Stimulated activated CD4-positive, alpha-beta T cell treated with anti-CD3 and anti-CD28 coated beads, Interleukin-1b, Interleukin-23, amount 100 ng/mL, for 4 hours (primary cell): ENCODE measurements around the gene CALML3.

Experiments used
- DNase-seq, 2 donors: peaks; one replicate each; pipeline ENCODE4 v3.0.0-alpha.2; 2020; ENCODE audit warnings: low read depth in 2 of 2

Gene CALML3

GRCh38 chr10:5491477-5491876 lies 33.3 kb upstream of the CALML3 start:
- DNase-seq = no peak

DNA sequence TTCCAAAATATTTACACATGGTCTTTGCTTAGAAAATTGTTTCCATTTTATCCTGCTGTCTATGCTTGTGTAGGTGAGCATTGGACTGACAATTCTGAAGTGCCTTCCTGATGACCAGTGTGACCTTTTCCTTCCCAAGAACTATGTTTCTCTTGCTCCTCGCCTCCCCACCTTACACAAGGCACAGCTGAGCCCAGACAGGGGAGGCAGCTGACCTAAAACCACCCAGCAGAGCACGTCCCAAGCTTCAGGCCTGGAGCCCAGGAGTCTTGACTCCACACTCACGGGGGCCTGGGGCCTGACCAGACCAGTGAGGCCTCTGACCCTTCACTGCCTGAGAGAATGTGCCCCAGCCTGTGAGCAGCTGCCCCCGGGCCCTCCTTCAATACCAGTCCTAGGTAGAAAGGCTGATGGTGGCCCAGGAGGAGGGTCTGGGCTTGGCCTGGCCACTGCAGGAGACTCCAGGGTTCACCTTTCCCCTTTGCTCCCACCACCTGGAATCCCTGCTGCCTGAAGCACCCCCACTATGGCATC lies 32.4 kb upstream of the CALML3 start:
- DNase-seq = no peak

- no peak for DNase-seq
These were observed 31.7 kb upstream of the CALML3 start for GRCh38 chr10:5492929-5493576.

DNA sequence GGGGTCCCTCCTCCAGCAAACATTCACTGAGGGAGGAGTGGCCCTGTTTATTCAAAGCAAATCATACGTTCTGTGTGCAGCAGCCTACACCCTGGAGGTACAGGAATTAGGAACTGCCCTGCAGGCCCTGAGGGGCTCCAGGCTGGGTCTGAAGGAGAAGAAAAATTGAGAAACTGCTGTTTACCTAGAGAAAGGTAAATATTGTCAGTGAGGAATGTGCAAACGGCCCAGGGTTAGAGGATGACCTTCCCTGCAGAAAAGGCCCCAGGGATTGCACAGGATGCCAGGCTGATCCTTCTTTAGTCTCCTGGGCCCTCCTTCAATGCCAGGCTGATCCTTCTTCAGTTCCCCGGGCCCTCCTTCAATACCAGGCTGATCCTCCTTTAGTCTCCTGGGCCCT lies 31.1 kb upstream of the CALML3 start:
- DNase-seq = no peak

DNA sequence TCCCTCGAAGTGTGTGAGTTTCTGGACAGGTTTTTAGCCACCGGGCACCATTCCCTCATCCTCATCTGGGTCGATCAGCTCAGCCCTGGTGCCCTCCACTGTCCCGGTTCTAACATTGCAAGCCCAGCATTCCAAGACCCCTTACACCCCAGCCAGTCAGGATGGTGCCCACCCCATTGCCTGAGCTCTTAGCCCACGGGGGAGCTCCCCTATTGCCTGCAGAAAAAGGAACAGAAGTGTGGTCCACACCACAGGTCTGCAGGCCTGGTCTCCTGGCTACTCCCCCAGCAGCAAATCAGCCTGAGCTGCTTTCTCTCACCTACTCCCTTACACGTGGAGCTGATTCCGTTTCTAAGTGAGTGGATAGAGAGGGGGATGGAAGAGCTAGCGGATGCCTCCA lies 30.1 kb upstream of the CALML3 start:
- no peak for DNase-seq

DNA sequence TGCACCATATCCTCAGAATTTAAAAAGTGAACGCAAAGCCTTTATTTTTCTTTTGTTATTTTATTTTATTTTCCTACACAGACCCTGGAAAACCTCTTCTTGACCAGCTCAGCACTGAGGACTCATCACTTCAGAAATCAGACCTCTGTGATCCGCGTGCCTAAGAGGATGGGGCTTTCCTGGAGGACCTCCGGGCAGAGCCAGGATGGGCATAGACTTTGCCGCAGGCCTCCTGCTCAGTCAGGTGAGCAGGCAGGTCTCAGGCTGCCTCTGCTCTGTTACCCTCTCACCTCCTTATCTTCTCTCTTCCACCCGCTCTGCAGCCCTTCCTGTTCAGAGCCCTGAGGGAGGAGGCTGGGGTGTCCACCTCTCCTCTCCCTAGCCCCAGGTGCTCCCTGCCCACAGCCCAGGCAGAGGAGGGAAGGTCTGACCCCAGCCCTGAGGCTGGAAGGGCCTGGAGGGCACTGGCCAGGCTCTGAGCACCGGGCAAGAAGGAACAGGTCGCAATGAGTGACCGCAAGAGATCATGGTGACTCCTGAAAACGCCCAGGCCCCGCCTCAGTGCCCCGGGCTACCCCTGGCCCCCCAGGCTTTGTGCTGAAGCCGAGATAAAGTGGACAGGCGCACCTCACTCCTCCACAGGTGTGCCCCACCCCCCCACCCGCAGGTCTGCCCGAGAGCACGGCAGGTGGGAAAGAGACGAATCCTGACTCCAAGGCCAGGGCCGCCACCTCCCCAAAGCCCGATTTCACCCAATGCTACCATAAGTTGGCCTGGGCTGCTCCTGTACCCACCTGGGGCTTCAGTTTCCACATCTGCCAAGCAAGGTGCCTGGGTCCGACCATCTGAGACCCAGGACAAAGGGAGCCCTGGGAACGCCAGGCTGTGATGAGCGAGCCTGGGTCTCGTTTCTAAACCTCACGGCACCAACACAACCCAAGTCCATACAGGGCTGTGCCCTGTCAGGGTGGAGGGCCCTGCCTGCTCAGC lies 28.2 kb upstream of the CALML3 start:
- no peak for DNase-seq

GRCh38 chr10:5497289-5497688 lies 27.5 kb upstream of the CALML3 start:
- DNase-seq = no peak

DNA sequence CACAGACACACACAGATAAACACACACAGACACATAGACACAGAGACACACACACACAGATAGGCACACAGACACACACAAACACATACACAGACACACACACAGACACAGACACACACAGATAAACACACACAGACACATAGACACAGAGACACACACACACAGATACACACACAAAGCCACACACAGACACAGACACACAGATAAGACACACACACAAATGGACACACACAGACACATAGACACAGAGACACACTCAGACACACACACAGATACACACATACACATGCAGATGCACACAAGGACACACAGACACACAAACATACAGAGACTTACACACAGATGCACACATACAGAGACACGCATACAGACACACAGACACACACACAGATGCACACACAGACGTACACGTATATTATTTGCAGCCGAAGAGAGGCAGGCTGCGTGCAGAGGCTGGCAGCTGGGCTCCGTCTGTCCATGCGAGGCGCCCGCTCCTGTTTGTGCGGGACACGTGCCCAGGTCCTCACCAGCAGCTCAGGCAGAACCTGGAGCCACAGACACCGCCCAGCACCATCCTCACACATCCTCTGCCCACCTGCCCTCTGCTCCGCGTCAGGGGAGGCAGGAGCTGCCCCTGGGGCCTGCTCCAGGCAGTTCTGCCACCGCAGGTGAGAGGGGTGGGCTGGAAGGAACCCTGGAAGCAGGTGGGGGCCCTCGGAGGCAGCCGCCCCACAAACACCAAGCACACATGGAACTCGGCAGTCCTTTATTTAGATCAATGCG lies 26.6 kb upstream of the CALML3 start:
- no peak for DNase-seq

GRCh38 chr10:5498791-5499492 lies 25.8 kb upstream of the CALML3 start:
- DNase-seq = no peak

DNA sequence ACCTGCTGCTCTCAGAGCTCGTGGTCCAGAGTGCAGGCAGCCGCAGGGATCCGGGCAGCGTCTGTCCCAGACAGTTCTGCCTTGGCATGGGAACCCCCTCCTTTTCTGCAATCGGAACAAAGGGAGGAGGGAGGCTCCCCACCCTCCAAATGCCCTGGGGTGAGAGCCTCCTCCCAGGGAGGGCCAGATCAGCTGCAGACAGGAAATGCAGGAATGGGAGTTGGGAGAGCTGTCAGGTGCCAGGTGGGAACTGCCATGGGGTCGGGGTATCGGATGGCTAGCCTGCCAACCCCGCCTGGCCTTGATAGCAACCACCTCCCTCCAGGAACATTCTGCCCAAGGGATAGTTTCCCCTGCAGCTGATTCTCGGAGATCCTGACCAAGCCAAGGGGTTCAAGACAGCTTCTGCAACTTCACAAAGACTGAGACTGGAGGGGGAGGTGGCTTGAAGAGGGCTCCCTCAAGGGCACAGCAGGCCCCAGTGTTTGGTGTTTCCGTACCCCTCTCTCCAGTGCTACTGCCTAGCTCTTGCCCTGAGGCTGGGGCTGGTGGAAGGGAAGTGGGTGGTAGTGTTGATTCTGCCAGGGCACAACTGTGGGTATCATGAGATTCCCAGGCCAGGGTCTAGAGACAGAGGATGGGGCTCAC lies 25.1 kb upstream of the CALML3 start, which contains the start of gene CALML5:
CALML5 (minus strand) TSS at position 78 of the 648 bp plus-strand sequence. CDS start 132 bp downstream, outside the sequence.
- DNase-seq = no peak

GRCh38 chr10:5500162-5500670 lies 24.5 kb upstream of the CALML3 start:
- DNase-seq = no peak

DNA sequence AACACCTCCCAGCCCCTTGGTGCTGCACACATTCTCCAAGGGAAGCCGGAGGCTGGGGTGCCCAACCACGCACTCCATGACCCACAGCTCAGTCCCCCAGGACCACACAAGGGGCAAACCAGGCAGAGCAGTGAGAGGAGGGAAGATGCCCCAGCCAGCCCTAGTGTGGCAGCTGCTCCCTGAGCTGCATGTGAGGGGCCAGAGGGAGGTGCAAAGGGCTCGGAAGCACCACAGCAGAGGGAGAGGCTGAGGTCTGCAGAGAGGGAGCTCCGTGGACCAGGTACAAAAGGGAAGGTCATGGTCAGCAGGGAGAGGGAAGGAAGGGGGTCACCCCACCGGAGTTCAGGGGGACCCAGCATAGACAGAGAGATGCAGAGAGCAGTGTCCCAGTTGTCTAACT lies 23.9 kb upstream of the CALML3 start:
- no peak for DNase-seq

DNA sequence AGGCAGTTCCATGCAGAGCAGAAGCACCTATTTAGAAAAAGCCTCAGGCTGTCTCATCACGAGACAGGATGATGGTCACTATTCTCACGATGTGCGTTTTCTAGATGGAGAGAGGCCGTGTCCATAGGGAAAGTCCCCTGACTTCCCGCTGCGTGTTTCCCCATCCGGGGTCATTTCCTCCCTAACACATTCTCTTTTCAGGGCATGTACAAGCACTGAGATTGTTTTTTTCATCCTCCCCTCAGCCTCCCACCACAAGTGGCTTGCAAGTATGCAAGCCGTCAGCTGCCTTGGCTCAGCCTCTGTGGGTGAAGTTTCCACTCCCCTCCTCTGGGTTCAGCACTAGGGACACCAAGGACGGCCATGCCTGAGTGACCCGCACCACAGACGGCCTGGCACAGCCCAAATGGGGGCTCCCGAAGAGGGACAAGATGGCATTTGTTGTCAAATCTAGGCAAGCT lies 22.7 kb upstream of the CALML3 start:
- no peak for DNase-seq

- no peak for DNase-seq
These were observed 21.9 kb upstream of the CALML3 start for GRCh38 chr10:5502571-5503476.

DNA sequence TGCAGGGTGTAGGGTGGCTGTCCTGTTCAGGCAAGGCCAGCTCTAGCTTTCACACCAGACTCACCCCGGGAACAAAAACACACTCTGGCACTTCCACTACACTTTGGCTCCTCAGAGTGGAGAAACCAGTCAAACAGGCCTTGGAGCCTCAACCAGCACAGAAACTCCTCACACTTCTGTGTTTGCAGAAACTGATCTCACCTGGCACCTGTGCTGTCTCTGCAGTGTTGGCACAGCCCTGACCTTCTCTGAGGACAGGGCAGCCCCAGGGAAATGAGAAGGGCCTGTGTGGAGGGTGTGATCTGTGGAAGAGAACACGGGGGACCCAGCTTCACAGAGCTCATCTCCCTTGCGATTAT lies 21.3 kb upstream of the CALML3 start:
- no peak for DNase-seq

- no peak for DNase-seq
These were observed 20.4 kb upstream of the CALML3 start for GRCh38 chr10:5504146-5505072.

DNA sequence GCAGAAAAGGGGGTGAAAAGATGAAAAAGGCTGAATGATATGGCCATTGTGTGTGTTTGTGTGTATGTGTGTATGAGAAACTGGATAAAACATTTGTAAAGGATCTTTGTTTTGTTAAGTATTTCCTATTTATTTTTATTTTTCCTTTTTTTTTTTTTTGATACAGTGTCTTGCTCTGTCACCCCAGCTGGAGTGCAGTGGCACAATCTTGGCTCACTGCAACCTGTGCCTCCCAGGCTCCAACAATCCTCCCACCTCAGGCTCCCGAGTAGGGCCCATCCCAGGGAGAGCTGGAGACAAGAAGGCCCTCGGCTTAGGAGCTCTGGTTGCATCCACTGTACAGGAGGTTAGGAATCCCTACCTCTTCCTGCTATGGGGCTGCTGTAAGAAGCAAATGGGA lies 18.5 kb upstream of the CALML3 start:
- DNase-seq = no peak
